ENCODE data around the gene PTPDC1. TPM values are rescaled to one million over a fixed set of nuclear protein-coding genes. Genes with fewer than 3 reads are reported as not detected.

The PTPDC1 gene
- total RNA-seq, 2 experiments from 2014 or later: 3.6 to 7.0 TPM

DNA sequence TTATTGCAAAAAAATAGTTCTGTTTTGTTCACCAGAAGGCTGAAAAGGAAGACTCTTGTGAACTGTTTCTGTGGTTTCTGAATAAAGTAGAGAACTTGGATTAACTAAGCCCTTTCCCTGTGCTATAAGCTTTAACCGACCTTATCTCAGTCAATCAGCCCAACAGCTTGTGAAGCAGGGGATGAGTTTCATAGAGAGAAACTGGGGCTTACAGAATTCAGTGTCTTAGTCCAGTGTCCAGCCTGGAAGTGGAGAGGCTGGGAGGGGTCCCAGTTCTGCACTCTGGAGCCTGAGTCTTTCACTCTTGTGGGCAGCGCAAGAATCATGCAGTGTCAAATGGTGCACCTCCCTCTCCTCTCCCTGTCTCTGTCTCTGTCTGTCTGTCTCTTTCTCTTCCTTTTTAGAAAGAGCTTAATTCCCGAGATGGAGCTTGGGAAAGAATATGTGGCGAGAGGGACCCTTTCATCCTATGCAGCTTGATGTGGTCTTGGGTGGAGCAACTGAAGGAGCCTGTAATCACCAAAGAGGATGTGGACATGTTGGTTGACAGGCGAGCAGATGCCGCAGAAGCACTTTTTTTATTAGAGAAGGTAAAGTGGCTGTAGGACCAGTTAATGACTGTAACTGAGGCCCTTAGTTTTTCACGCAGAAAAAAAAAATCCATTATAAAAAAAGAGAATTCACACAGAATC is 17.0 kb downstream of the PTPDC1 start:
- CTCF ChIA-PET (ENCODE audit: unreplicated experiment): no interaction called here
- Histone ChIP-seq H3K27ac (ENCODE audit: low read depth, low read length, poor library complexity, severe bottlenecking) (no peak overlapping the region), H3K36me3 (ENCODE audit: insufficient read depth, low read length) (no peaks in the 10 kb centered on the region), H3K4me3 (ENCODE audit: low read depth, low read length, poor library complexity, severe bottlenecking) (no peak overlapping the region), H3K9me3 (ENCODE audit: low read length) (no peaks in the 10 kb centered on the region), H3K4me2 (ENCODE audit: low read length) (no peak overlapping the region), H3K4me1 (ENCODE audit: insufficient read depth, low read length, poor library complexity, severe bottlenecking) (no peaks in the 10 kb centered on the region), H3K79me2 (ENCODE audit: insufficient read depth, low read depth, low read length) (no peaks in the 10 kb centered on the region), H2AFZ (ENCODE audit: low read length) (no peak overlapping the region), H4K20me1 (ENCODE audit: insufficient read depth, low read length) (no peaks in the 10 kb centered on the region), H3K9me2 (ENCODE audit: insufficient read depth, low read length) (no peaks in the 10 kb centered on the region)
- intact Hi-C loops (cut with micrococcal nuclease; ENCODE audit: unreplicated experiment): no loop called here
- DNase-seq (ENCODE audit: low spot score): no peak
- BruUV-seq (replicated peaks): no TSS peak
- POLR2A ChIA-PET: interaction anchor here (1.0 kb wide), 1 partner anchor 624 kb away, joined by 3 read pairs; no protein-coding TSS in a partner anchor
- TF ChIP-seq EZH2phosphoT487 (IDR thresholded peaks at IDR 0.05; ENCODE audit: borderline replicate concordance, low read depth, low read length) (no peak), CTCF (conservative IDR thresholded peaks at IDR 0.05; ENCODE audit: low read length) (no peak)

DNA sequence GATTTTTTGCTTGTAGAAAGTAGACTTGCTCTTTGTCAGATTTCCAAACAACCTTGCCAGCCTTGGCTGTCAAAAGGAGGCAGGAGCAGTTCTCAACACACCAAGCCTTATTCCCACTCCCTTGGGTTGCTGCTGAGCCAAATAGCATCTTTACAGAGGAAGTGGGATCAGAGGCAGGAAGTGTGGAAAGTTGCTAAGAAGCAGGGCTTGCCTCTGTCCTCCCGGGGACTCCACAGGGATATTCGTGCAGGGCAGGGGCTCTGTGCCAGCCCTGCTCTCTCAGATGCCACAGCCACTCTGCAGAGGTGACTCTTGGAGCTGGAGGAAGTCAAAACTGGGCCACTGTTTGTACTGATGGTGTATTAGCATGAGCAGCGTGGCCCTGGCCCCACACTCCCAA is 24.3 kb downstream of the PTPDC1 start:
- POLR2A ChIA-PET: no interaction called here
- Histone ChIP-seq H3K4me1 (ENCODE audit: insufficient read depth, low read length, poor library complexity, severe bottlenecking) (no peaks in the 10 kb centered on the region), H3K4me3 (ENCODE audit: low read depth, low read length, poor library complexity, severe bottlenecking) (no peak overlapping the region), H3K36me3 (ENCODE audit: insufficient read depth, low read length) (no peaks in the 10 kb centered on the region), H3K9me2 (ENCODE audit: insufficient read depth, low read length) (no peaks in the 10 kb centered on the region), H3K9me3 (ENCODE audit: low read length) (no peaks in the 10 kb centered on the region), H3K27ac (ENCODE audit: low read depth, low read length, poor library complexity, severe bottlenecking) (no peak overlapping the region), H3K4me2 (ENCODE audit: low read length) (no peak overlapping the region), H3K79me2 (ENCODE audit: insufficient read depth, low read depth, low read length) (no peaks in the 10 kb centered on the region), H2AFZ (ENCODE audit: low read length) (no peak overlapping the region), H4K20me1 (ENCODE audit: insufficient read depth, low read length) (no peaks in the 10 kb centered on the region)
- CTCF ChIA-PET (ENCODE audit: unreplicated experiment): no interaction called here
- no TSS peak for BruUV-seq (replicated peaks)
- intact Hi-C loops (cut with micrococcal nuclease; ENCODE audit: unreplicated experiment): no loop called here
- DNase-seq (ENCODE audit: low spot score): no peak
- TF ChIP-seq CTCF (conservative IDR thresholded peaks at IDR 0.05; ENCODE audit: low read length) (no peak), EZH2phosphoT487 (IDR thresholded peaks at IDR 0.05; ENCODE audit: borderline replicate concordance, low read depth, low read length) (no peak)

GRCh38 chr9:94110821-94111252 is 26.6 kb downstream of the PTPDC1 start:
- POLR2A ChIA-PET: interaction anchor here (0.6 kb wide), 1 partner anchor 1830 kb away, joined by 3 read pairs; no protein-coding TSS in a partner anchor
- CTCF ChIA-PET (ENCODE audit: unreplicated experiment): no interaction called here
- Histone ChIP-seq H3K4me1 (ENCODE audit: insufficient read depth, low read length, poor library complexity, severe bottlenecking) (no peaks in the 10 kb centered on the region), H3K36me3 (ENCODE audit: insufficient read depth, low read length) (no peaks in the 10 kb centered on the region), H3K4me3 (ENCODE audit: low read depth, low read length, poor library complexity, severe bottlenecking) (no peak overlapping the region), H3K27ac (ENCODE audit: low read depth, low read length, poor library complexity, severe bottlenecking) (no peak overlapping the region), H4K20me1 (ENCODE audit: insufficient read depth, low read length) (no peaks in the 10 kb centered on the region), H3K4me2 (ENCODE audit: low read length) (no peak overlapping the region), H3K79me2 (ENCODE audit: insufficient read depth, low read depth, low read length) (no peaks in the 10 kb centered on the region), H2AFZ (ENCODE audit: low read length) (no peak overlapping the region), H3K9me3 (ENCODE audit: low read length) (no peaks in the 10 kb centered on the region), H3K9me2 (ENCODE audit: insufficient read depth, low read length) (no peaks in the 10 kb centered on the region)
- TF ChIP-seq CTCF (conservative IDR thresholded peaks at IDR 0.05; ENCODE audit: low read length) (no peak), EZH2phosphoT487 (IDR thresholded peaks at IDR 0.05; ENCODE audit: borderline replicate concordance, low read depth, low read length) (no peak)
- no TSS peak for BruUV-seq (replicated peaks)
- no peak for DNase-seq (ENCODE audit: low spot score)
- intact Hi-C loops (cut with micrococcal nuclease; ENCODE audit: unreplicated experiment): no loop called here

Measured in OCI-LY7 (cell line).